GM19035 (cell line): ENCODE data around the gene PFDN1.

ENCODE experiments used
- ATAC-seq: cut with Tn5 transposase; IDR thresholded peaks from one replicate; pipeline ENCODE4 v1.9.1; 2021; ENCODE audit not compliant: unreplicated experiment

Gene PFDN1

GRCh38 chr5:140240987-140241706, 61.8 kb downstream of the PFDN1 start:
- ATAC-seq = no peak

DNA sequence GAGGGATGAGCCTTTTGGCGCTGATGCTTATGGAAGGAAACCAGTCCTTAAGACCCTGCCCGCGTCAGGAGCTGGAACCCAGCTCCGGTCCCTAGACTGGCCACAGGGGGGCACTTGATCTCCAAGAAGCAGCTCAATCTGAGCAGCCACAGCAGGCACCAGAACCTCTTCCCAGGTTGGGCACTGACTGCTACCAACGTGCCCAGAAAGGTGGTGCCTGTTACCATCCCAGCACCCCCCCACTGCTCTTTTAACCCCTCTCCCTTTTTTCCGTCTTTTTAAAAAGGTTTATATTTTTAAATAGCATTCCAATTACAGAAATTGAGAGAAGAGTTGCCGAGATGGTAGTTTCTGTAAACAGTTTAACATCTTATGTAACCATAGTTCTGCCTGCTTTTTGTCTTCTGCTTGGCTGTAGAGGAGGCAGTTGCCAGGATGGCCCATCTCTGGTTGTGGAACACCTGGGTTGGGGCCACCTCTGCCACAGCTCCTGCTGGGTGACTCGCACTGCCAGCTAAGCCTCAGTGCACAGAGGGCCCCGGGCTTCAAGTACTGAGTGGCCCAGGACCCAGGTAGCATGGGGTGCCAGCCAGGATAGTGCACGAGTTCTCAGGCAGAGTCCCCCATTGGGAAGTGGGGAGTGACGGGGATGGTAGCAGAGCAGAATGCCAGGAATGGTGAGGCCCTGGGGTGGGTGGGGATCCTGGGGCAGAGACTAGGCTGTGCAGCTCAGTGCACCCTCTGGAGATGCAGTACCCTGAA, 62.8 kb downstream of the PFDN1 start:
- no peak for ATAC-seq

GRCh38 chr5:140239461-140239860, 63.4 kb downstream of the PFDN1 start:
- no peak for ATAC-seq

DNA sequence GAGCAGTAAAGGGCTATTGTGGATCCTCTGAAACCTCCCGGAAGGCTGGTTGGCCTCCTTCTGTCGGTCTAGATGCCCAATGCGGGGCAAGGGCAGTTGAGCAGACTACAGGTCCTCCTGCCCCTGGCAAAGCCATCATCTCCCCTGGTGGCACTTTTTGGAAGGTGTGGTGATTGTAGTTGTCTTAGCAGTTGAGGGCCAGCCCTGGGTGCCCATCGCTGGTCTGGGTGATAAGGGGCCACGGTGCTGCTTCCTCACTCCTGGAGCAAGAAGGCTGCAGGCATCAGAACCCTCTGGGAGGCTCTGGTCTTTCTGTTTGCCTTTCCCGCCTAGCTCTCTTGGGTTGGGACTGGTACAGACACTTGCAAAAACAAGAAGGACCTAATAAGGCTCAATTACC, 64.1 kb downstream of the PFDN1 start:
- no peak for ATAC-seq

DNA sequence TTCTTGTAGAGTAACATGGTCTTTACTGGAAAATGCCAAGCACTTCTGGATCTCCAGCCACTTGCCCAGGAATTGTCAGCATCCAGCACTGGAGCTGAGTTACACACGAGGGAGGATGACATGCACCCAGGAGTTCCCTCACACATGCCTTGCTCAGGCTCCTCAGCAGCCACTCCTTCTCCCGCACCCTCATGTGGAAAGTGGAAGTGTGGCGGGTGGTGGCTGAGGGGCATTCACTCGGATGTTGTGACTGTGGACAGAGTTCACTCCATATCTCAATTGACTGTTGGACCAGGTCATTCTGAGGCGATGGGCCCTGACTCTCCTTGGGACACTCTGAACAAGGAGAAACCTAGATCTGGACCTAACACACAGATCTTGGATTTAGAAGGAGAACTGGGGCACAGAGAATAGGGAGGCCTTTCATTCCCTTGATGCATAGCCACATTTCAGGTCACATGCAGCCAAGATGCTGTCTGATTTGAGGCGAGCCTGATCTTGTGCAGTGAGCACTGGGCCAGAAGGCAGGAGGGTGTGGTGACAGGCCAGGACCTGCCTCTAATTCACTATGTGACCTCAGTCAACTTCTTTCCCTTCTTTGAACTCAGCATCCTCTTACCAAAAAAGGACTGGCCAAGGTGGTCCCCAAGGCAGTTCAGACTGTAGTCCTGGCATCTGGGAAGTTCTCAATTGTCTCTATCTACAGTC, 65.9 kb downstream of the PFDN1 start:
- no peak for ATAC-seq

- no peak for ATAC-seq
These were observed 66.9 kb downstream of the PFDN1 start for GRCh38 chr5:140235791-140236551.

DNA sequence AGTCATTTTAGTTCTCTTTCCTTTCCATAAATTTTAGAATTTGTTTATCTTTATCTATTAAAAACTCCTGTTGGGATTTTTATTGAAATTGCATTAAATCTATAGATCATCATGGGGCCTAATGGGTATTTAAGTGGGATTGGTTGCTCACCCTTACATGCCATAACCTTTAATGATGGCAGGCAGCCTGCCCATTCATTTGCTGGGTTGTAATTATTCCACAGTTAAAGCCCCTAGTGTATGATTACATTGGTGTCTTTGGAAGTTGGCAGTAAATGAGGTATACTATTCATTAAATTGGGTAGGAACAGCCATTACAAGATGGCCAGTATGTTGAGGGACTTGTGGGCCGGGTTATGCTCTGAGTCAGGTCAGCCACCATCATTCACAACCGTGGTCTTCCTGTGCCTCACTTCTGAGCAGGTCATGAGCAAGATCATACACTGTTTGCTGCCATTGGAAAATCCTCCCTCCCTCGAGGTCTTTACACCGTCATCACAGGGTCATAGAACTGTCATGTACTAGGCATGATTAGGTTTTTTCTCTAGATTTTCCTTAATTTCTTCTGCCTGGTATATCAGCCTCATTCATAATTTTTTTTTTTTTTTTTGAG, 68.4 kb downstream of the PFDN1 start:
- ATAC-seq = no peak

DNA sequence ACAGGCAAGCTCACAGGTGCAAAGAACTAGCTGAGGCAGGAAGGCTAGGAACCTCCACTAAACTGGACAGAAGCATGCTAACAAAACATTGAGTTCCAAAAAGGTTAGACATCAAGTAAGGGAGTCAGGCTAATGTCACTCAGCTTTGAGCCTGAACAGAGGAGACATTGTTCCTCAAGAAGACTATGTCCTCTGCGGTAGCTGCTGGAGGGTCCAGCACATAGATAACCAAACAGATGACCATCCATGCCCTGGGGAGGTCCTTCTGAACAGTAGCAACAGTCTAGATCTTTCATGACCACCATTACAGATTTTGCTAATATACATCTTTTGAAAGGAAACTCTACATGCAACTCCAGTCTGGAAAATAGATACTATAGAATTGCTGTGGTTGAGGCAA, 70.2 kb downstream of the PFDN1 start:
- no peak for ATAC-seq

- ATAC-seq = no peak
These were observed 72.5 kb downstream of the PFDN1 start for GRCh38 chr5:140230373-140230772.

GRCh38 chr5:140228364-140228837, 74.5 kb downstream of the PFDN1 start:
- no peak for ATAC-seq

GRCh38 chr5:140227046-140227445, 75.9 kb downstream of the PFDN1 start:
- ATAC-seq = no peak

DNA sequence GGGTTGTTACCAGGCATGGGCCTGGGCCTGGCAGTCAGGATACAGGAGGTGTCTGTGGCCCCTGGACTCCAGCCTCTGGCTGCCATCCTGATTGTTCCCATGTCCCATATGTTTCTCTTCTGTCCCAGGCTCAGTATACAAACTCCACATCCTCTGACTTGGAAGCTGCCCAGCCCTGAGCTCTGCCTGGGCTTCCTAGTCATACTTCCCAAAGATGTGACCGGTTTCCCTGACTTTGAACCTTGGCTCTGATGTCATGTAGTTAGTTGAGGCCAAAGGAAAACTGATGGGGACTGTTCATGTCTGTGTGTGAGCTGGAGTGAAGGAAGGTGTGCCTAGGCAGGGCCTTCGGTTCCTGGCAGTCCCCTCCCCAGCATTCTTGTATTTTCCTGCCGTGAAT, 77.5 kb downstream of the PFDN1 start:
- ATAC-seq = no peak

GRCh38 chr5:140224658-140225057, 78.2 kb downstream of the PFDN1 start:
- ATAC-seq = no peak

DNA sequence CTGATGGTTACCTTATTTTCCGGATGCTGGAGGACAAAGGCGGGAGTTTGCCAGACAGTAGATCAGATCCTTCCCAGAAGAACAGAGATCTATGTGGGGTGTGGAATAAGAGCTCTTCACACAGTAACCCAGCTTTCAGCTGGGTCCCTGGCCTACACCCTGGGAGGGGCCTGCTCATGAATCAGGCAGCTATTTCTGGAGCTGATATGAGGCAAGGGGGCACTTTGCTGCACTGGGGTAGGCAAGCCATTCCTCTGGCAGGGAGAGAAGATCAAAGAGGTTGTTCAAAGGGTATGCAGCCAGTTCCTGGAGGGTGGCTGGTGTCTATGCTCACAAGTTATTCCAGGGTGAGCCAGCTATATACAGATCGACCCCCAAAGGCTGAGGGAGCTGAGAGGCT, 79.3 kb downstream of the PFDN1 start:
- ATAC-seq = no peak

- no peak for ATAC-seq
These were observed 80.5 kb downstream of the PFDN1 start for GRCh38 chr5:140222416-140222815.

DNA sequence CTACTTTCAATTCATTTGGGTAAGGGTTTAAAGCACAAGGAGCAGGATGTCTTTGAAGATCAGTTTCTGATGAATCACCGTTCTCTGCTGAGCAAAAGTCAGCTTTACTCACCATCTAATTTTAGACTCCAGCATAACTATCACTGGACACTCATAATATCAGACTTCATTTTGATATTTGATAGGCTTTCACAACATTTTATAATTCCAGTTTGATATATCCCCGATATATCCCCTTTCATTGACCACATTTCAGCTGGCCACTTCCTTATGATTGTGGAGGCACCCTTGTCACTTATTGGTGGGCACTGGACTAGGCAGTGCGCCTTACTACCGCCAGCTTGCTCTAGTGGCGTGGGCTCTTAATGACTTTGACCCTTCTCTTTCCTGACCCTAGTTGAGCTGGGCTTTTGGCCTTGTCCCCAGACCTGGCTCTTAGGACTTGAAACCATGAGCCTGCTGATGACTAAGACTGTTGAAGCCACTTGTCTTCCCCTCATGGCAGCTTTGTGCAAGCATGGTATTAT, 81.1 kb downstream of the PFDN1 start:
- ATAC-seq = no peak

GRCh38 chr5:140220698-140221064, 82.2 kb downstream of the PFDN1 start:
- no peak for ATAC-seq

- ATAC-seq = no peak
These were observed 82.7 kb downstream of the PFDN1 start for GRCh38 chr5:140220032-140220697.

DNA sequence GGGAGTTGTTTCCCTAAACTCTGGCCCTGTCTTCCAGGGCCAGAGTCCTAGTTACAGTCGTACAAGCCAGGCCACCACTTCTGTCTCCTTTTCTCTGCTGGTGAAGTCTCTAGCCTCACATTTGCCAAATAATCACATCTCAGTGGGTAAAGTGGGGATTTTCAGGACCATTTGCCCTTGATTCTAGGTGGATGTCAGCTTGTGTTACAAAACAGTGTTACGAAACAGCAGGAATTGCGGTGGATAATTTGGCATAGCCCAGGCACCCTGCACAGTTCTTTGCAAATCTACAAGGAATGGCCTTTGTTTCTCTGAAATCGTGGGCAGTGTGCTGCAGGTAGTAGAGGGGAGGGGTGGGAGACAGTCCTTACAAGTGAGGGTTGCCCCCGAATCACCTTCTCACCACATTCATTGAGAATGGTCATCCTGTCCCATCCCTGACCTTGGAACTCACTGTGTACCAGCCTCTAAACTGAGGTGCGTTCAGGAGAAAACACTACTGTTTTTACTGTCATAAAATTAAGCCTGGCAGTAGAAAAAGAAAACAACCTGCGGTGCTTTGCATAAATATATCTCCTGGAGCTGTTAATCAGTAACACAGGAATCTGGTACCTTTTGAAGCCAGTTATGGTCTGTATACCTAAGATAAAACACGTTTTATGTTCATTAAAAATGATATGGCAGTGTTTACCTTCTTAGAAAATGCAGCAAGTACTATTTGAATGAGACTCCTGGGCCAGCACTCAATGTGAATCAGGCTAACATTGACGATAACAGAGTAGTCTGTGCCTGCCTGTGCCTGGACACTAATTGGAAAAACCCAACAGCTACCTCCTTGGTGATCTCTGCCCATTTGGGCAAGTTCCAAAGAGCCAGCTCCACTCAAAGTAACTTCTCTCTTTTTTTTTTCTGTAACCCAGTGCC, 83.6 kb downstream of the PFDN1 start:
- no peak for ATAC-seq
